ENCODE measurements around the gene NCAM1.
A peak's percentile ranks its signal among the peaks of the same experiment; 100 is the strongest.

The NCAM1 gene

DNA sequence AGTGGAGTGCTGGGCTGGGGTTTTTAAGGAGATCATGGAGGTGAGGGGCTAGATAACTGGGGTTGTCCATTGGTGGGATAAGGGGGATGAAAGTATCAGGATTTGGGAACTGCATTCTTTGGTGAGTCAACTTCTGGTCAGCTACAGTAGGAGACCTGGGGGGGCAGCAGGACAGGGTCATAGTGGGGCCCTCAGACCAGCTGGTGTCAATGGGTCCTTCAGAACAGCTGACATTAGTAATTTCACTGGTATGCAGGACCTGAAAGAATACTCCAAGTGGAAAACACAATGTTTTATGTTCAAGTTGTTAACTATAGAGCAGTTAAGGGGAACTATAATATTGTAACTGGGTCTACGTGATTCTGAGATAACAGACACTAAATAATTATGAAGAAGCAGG lies 350.3 kb downstream of the NCAM1 start:
- no peak for DNase-seq (ENCODE audit: low spot score)

DNA sequence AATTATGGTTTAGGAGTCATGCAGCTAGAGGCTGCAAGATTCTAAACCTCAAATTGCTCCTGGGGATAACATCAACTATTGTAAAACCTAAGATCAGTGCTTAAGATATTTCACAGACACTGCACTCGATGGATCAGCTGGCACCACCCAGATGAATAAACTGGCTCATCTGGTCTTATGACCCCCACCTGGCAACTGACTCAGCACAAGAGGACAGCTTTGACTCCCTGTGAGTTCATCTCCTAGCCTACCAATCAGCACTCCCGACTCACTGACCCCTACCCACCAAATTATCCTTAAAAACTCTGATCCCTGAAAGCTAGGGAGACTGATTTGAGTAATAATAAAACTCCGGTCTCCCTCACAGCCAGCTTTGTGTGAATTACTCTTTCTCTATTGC lies 352.4 kb downstream of the NCAM1 start:
- DNase-seq (ENCODE audit: low spot score) = no peak

DNA sequence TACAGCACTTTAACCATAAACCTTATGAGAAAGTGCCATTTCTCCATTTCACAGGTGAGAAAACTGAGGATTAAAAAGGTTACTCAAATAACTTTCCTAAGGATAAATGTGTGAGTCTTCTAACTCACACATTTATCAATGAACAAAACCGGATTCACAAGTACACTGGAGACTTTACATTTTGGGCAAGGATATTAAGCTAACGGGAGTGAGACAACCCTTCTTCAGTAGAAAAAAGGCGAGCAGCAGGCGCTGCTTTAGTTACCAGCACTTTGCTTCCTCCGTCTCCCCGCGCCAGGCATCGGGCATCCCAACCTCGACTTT lies 352.8 kb downstream of the NCAM1 start:
- DNase-seq (ENCODE audit: low spot score) = no peak

DNA sequence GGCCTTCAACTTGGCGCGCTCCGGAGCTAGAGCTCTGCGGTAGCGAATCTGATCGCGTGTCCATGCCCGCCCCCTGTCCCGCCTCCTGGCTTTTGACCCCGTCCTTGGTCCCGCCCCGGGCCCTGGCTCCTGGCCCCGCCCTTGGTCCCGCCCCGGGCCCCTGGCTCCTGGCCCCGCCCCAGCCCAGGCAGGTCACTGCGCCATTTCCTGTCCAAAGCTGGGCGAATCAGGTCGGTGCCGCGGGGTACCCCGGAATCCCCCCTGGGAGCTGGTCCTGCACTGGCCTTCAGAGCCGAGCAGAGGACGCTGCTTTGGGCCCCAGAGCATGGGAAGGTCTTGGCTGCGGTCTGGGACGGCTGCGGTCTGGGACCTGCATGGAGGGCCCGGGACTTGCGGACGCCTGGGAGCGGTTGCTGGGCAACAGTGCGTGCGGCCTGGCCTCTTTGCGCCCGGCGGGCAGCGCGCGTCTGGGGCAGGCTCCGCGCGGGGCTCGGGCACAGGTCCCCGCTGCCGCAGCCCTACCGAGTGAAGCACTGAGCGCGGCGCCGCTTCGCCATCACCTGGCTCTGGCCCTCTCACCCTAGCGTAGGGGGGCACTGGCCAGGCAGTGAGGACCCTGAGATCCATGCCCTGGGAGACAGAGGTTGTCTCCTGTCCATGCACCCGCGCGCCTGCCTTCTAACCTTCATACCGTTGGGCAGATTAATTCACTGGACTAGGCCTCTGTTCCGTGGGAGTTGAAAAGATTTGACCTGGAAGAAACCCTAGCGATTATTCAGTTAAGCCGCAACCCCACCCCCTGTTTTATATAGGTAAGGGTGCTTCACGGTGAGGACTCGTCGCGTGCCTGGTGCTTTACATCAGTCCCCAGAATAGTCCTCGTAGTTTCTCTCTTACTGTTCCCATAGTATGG lies 353.4 kb downstream of the NCAM1 start, which contains the start of gene TTC12:
Gene TTC12, plus strand, starts transcription at position 195 of the 913 bp plus-strand sequence. CDS start 1,675 bp downstream, outside the sequence.
- DNase-seq (ENCODE audit: low spot score) = peak; percentile 91

GRCh38 chr11:113315811-113316210 lies 354.6 kb downstream of the NCAM1 start:
- no peak for DNase-seq (ENCODE audit: low spot score)

DNA sequence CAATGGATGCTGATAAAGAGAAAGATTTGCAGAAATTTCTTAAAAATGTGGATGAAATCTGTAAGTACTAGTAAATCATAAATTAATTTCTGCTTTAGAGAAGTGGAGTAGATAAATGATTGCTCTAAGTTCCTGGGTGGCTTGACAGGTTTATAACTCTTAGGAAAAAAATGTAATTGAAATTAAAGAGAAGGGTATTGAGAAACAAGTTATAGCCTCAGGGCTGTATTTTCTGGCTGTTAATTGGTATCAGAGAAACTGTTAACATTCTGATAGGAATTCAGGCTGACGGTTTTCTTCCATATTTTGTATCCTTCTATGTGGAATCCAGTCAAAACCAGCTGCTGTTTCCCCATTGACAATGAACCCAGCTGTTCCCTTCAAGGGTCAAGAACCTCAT lies 355.0 kb downstream of the NCAM1 start:
- no peak for DNase-seq (ENCODE audit: low spot score)

DNA sequence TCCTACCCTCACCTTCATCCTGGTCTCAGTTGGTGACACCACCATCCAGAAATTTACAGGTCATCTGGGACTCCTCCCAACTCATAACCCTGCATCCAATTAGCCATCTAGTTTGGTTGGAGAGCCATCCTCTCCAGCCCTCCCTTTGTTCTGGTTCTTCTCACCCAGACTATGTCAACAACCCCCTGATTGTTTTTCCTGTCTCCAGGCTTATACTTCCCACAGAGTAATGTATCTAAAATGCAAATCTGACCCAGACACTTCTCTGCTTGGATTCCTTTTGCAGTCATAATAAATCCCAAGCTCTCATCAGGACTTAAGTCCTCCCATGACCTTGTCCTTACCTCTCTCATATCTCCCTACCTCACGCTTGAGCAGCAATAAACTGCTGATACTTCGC lies 356.1 kb downstream of the NCAM1 start:
- DNase-seq (ENCODE audit: low spot score) = no peak

DNA sequence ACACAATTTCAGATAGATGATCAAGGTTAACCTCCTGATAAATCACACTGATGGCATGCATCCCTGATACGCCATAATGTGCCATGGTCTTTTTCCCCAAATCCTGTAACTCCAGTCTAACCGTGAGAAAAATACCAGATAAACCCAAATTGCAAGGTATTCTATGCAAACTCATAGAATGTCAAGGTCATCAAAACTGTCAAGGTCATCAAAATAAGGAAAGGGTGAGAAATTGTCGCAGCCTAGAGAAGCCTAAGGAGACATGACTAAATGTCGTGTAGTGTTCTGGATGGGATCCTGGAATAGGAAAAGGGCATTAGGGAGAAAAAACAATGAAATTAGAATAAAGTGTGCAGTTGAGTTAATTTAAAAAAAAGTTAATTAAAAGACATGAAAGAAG lies 357.9 kb downstream of the NCAM1 start:
- DNase-seq (ENCODE audit: low spot score) = no peak

- DNase-seq (ENCODE audit: low spot score) = no peak
Observed at GRCh38 chr11:113322158-113322557, 360.9 kb downstream of the NCAM1 start.

DNA sequence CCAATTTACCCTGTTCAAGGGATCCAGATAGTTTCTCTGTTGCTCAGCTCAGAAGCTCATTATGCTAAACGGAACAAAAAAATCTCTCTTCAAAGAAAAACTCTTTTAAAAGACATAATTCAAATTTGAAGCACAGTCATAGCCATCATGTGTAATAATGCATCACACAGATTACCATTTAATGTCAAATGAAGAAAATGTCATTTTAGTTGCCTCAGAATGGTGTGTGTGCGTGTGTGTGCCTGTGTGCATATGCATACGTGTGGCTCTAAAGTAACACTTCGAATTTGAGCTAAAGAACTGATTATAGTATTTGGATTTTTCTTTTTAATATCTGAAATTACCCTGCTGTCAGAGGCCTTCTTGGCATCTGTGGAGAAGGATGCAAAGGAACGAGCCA lies 363.0 kb downstream of the NCAM1 start:
- DNase-seq (ENCODE audit: low spot score) = no peak
